ENCODE measurements around the gene IL20.
A peak's percentile ranks its signal among the peaks of the same experiment; 100 is the strongest.

IL20 gene

DNA sequence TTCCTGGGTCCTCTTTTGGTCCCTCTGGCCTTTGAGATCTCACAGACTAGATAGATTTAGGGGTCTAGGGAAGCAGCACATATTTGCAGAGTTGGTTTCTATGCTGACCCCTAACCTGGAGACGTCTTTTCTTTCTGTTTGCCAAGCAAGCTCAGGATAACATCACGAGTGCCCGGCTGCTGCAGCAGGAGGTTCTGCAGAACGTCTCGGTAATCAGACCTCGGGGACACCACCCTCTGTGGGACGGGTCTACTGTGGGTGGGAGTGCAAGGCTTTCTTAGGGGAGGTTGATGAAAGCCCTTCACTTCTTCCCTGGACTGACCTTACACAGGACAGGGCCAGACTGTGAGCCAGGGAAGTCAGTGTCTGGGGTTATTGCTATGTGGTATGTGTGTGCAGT, 34.7 kb downstream of the IL20 start:
- no peak for DNase-seq (ENCODE audit: low read depth in 2 of 2, low spot score in 1 of 2)

DNA sequence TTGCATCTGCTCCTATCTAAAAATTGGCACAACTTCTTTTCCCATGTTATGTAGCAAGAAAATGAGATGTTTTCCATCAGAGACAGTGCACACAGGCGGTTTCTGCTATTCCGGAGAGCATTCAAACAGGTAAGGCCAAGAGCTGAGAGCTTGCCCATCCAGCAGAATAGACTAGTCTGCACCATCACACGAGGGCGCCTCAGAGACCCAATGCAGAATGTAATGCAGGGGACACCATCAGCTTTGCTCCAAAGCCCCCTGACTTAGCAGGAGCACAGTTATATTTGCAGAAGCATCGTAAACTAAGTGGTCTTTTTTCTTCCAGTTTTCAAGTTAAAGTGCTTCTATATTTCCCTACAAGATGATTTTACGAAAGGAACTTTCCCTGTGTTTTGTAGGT, 36.5 kb downstream of the IL20 start:
- DNase-seq (ENCODE audit: low read depth in 2 of 2, low spot score in 1 of 2), result no peak

DNA sequence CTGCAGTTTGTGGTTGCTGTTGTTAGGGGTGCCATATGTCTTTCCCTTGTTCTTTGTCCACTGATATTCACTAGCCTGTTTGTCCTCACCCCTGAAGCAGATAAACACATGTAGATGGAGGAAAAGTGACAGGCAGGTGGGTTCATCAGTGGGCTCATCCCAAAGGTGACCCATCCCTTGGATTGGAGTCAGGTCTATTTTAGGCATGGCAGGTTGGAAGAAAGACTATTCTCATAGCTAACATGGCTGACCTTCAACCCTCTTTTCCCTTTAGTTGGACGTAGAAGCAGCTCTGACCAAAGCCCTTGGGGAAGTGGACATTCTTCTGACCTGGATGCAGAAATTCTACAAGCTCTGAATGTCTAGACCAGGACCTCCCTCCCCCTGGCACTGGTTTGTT, 37.3 kb downstream of the IL20 start:
- DNase-seq (ENCODE audit: low read depth in 2 of 2, low spot score in 1 of 2), result no peak

DNA sequence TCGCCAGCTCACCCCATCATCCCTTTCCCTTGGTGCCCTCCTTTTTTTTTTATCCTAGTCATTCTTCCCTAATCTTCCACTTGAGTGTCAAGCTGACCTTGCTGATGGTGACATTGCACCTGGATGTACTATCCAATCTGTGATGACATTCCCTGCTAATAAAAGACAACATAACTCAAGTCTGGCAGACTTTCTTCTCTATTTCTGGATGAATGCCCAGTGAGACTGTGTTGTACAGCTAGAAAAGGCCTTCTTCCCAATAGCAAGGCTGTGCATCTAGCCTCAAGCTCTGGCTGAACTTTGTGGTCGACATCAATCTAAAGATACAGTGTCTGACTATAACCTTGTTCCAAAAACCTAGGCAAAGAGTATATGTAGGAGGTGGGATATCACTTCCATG, 38.3 kb downstream of the IL20 start:
- DNase-seq (ENCODE audit: low read depth in 2 of 2, low spot score in 1 of 2), result no peak

DNA sequence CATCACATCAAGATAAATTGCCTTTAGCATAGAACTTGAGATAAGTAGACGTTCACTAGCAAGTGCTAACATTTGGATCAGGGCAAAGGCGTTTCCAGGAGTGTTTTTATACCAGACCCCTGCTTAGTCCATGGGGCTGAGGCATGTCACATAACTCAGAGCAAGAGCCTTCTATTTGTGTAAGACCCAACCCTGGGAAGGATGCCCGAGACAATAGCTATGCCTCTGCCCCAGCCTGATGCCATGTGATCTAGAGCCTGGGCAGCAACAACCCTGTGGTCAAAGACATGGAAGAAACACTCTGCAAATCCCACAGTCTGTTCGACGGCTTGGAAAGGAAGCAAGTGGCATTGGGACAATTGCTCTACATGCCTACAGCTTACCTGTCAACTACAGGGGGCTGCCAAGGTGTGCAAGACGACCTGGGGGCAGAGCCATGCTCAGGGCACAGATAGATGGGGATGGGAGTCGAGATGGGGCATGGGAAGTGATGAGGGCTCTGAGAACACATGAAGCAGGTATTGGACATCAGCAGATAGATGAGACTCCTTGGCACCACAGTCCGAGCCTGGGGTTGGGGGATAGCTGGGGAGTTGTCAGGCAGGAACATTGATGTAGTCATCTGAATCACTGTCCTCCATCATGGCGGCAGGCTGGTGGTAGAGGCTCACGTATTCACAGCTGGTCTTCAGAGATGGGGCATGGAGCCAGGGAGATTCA, 39.2 kb downstream of the IL20 start:
- DNase-seq (ENCODE audit: low read depth in 2 of 2, low spot score in 1 of 2), result no peak

DNA sequence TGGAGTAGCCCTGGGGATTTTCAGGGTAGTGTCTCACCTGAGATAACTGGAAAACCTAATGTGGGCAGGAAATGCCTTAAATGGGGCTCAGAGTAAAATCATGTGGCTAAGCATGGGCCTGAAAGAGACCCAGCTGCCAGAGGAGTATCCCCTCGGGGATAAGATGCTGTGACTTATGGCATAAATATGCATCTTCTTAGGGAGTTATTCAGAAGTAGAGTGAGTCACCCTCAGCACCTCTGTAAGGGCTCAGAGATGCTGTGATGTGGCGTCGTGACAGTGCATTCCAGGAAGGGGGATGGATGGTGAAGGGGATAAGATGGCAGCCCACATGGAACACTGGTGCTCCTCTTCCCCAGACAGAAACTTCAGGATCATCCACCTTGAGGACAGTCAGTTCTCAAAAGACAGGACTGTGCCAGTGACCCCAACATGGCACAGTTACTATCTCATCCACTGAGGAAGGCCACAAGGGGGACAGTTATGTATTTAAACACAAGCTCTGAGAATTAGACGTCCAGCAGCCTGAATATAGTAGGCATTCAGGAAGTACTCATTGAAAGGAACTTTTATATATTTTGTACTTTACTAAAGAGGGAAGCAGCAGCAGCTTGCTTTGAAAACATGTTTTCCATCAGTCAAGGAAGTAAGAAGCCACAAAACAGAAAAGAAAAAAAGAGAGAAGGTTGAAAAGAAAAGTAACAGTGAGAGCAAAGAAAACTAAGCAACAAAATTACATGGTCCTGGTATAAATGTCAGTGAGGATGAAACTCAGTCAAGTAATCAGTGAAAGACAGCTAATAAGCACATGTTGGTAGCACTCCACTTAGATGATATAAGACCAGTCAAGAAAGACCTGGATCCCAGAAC, 40.1 kb downstream of the IL20 start:
- no peak for DNase-seq (ENCODE audit: low read depth in 2 of 2, low spot score in 1 of 2)

DNA sequence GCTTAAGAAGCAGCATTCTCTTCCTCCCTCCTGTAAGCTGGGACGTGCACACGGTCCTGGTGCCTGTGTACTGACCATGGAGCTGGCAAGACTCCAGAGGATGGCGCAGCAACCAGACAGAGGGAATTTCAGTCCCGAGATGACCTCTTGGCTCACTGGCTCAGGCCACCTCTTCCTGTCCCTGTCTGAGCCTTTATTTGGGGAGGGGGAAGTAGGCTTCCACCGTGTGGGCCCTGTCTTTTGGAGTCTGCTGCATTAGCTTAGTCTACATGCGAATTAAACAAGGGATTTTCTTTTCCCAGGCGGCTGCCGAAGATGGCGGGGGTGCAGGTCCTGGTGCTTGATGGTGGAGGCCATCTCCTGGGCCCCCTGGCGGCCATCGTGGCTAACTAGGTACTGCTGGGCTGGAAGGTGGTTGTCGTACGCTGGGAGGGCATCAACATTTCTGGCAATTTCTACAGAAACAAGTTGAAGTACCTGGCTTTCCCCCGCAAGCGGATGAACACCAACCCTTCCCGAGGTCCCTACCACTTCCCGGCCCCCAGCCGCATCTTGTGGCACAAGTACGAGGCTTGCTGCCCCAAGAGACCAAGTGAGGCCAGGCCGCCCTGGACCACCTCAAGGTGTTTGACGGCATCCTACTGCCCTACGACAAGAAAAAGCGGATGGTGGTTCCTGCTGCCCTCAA, 42.0 kb downstream of the IL20 start:
- no peak for DNase-seq (ENCODE audit: low read depth in 2 of 2, low spot score in 1 of 2)

DNA sequence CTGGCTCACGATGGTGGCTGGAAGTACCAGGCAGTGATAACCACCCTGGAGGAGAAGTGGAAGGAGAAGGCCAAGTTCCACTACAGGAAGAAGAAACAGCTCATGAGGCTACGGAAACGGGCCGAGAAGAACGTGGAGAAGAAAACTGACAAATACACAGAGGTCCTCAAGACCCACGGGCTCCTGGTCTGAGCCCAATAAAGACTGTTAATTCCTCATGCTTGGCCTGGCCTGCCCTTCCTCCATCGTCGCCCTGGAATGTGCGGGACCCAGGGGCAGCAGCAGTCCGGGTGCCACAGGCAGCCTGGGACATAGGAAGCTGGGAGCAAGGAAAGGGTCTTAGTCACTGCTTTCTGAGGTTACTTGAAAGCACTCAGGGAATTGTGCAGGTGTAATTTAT, 42.6 kb downstream of the IL20 start:
- DNase-seq (ENCODE audit: low read depth in 2 of 2, low spot score in 1 of 2), result no peak

DNA sequence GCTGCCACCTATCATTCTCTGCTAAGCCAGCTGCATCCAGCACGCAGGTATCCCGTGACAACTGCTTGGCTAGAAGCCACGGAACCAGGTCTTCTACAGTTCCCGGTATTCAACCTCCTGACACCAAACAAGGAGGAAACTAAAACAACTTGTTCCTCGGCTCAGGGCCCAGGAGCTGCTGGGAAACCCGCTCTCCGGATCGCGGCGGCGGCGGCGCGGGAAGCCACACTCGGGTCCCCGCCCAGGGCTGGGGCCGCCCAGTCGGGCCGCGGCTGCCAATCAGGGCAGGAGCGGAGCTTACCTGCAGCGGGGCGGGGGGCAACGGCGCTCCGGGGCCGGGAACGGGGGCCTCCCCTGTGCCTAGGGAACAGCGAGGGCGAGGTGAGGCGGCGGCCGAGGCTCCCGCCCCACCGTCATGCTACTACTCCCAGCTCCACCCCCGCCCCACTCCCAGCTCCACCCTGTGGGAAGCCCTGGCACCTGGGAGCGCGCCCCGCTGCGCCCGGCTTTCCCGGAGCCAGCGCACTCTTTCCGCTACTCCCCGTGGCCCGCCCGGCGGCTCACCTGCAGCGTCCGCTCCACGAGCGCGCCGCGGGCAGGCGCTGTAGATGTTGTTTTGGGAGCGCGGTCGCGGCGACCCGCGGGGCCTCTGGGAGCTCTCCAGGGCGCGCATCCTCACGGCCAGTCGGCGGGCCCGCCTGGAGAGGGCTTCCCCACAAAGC, 43.9 kb downstream of the IL20 start:
- DNase-seq (ENCODE audit: low read depth in 2 of 2, low spot score in 1 of 2), result no peak

DNA sequence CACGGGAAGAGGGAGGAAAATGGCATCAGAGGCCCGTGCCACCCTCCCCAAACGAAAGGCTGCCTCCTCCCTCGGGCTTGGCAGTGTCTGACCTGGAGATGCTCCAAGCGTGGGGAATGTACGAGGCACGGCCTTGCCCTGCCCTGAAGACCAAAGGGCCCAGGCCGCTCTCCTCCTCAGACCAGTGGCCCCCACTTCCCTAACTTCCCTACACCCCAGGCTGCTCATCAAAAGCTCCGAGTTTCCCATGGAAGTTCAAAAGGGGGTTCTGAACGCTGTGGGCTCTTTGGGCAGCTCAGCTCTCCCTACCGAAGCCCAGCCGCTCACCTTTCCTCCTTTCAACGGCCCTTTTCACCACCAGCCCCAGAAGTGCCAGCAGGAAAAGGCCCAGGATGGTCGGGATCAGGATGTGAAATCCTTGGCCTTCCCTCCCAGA, 44.5 kb downstream of the IL20 start:
- no peak for DNase-seq (ENCODE audit: low read depth in 2 of 2, low spot score in 1 of 2)

DNA sequence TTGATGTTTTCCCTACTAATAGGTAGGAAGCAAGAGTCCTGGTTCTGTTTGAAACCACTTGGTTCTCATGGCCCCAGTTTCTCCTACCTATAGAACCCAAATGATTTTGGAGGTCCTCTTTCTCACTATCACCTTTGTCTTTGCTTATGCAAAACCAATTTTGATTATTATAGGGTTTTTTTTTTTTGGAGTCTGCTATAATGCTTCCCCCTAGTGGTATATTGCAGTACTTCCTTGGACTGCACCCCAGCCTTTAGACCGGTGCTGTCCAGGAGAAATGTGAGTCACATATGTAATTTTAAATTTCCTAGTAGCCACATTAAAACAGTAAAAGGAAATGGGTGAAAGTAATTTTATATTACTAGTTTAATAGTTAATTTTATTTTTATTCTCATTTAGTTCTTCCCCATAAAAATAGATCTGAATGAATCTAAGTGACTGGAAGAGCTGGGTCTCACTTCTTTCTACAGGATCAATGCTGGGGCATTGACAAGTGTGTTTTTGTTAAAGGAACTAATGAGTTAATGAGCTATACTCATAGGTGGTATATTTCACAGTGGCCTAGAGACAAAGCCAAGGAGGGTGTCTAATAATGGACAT, 45.7 kb downstream of the IL20 start:
- no peak for DNase-seq (ENCODE audit: low read depth in 2 of 2, low spot score in 1 of 2)

DNA sequence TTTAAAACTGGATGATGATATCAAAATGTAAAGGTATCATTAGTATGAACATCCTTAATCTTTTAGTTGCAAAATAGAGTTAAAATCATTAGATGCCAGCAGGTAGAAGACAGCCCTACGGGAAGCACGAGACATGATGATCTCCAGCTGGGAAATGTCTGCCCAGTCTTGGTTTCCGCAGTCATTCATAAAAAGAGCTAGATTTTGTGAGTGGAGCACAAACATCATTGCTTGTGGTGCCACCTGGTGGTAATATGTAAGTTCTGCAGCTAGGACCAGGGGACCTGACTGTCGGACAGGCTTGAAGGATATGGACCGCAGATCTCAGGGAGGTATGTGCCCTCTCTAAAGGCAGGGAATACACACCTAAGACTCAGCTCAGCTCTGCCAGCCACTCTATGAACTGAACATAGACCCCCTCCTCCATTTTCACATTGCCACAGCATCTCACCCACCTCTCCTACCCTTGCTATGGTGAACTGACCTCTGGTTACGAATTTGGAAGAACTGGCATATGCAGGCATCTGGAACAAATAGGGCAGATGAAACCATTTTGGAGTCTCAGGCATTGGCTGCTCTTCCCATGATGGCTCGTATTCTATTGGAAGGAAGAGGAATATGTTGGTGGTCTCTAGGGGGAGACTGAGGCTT, 47.1 kb downstream of the IL20 start:
- DNase-seq (ENCODE audit: low read depth in 2 of 2, low spot score in 1 of 2), result peak; percentile 23 to 39

DNA sequence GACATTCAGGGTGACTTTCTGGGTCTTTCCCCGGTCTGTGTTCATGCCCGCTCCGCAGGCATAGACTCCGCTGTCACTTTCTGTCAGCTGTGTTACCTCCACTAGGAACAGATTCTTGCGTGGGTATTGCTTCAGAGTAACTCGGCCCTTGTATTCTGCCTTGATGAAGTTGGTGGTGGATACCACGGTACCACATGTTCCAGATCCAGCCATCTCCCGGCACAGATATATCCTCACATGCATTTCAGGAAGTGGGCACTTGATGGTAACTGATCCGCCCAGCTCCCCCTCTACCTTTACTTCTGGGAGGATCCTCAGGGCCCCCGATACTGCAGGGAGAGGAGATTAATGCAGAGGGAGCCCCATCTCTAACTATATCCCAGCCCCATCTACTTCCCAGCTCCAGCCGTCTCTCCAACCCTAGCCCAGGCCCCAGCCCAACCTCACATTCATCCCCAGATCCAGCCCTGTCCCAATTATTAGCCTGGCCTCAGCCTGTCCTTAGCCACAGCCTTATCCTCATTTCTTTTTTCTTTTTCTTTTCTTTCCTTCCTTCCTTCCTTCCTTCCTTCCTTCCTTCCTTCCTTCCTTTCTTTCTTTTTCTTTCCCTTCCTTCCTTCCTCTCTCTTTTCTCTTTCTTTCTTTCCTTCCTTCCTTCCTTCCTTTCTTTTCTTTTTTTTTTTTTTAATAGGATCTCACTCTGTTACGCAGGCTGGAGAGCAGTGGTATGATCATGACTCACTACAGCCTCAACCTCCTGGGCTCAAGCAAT, 48.5 kb downstream of the IL20 start:
- no peak for DNase-seq (ENCODE audit: low read depth in 2 of 2, low spot score in 1 of 2)

DNA sequence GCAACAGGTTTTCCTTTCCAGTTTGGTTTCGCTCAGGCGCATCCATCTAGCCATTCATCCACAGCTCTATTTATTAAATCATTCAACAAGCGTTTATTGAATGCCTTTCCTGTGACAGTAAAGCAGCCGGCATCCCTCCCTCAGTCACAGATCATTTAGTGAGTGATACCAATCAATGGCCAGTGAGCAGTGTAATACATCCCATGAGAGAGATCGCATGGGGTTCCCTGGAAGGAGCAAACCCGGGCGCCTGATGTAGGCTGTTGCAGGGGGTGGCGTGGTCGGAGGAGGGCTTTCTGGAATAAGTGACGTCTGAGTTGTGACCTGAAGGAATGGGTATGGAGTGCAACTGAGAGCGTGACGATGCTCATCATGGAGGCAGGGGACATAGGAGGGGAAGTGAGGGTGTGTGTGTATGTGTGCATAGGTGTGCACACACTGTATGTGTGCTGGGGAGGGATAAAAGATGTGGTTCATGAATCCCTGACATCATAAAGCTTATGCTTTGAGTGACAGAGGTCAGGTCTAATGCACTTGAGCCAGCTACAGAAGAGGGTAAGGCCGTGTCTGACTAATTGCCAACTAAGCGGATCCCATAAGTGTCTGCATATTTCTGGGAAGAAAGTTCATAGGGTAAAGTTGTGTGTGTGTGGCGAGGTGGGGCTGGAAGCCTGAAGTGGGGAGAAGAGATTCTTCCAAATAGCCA, 49.8 kb downstream of the IL20 start:
- no peak for DNase-seq (ENCODE audit: low read depth in 2 of 2, low spot score in 1 of 2)

DNA sequence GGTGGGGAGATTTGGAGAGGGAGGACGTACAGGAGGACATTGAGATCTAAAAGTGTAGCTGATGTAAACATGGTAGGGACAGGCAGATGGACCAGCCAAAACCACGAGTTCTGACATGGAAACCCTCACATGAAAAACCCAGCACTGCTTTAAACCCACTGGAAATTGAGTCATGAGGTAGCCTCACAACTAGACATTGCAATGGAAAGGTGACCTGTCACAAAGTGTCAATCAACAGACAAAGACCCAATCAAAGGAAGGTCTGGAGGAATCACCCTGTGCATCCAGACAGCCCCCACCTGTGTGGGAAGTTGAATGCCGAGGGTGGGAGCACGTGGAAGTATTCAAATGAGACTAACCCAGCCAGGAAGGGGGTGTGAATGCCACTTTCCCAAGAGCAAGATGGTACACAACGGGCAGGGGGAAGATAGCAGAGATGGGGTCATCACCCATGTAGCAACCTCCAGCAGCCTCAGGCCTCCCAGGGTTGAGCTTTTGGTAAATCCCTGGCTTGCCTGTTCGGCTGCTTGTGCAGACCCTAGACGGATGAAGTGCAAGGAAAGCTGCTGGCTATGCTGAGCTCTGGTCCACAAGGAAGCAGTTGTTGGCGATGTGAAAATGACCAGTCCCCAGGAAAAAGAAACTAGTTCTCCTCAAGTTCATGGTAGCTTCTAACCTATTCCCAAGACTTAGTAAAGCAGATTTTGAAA, 50.7 kb downstream of the IL20 start:
- no peak for DNase-seq (ENCODE audit: low read depth in 2 of 2, low spot score in 1 of 2)

DNA sequence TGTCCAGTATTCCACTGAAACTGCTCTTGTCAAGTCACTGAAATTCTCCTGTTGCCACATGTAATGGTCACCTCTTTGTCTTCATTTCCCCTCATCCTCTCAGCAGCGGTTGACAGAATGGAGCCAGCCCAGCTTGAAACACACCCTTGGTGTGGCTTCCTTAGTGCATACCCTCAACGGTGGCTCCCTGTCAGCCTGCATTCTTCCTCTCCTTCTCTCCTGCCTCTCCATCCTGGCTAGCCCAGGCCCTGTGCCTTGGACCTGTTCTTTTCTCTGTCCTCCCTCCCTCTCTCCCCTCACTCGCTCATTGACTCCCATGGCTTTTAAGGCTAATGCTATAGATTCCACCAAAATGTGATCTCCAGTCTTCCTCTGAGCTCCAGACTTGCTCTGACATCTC, 52.7 kb downstream of the IL20 start:
- no peak for DNase-seq (ENCODE audit: low read depth in 2 of 2, low spot score in 1 of 2)

Measured in stimulated activated CD8-positive, alpha-beta memory T cell treated with anti-CD3 and anti-CD28 coated beads, Interleukin-4, amount 100 ng/mL, for 4 hours (primary cell).